NCI-H526 (cell line): Measurements from ENCODE around the gene JPH2.
"Not testable (repeated sequence)": the region's sequence is repeated elsewhere in the genome, so short reads cannot be mapped to it uniquely, and the experiment has no call there.

ENCODE experiments used
- DNase-seq, 2 experiments: peaks; one replicate each; lab custom pipeline; 2025; lab: John Stamatoyannopoulos, UW

Gene JPH2

GRCh38 chr20:44187054-44187771, at the start of gene JPH2:
TSS of gene JPH2 (minus strand) at chr20:44187188. CDS start at chr20:44186705, 483 bp downstream.
- peak in 1 of 2 experiments; percentile 38 for DNase-seq

GRCh38 chr20:44235702-44236101, 48.7 kb upstream of the JPH2 start:
- no peak for DNase-seq

GRCh38 chr20:44234566-44235317, 47.8 kb upstream of the JPH2 start:
- DNase-seq: no peak

GRCh38 chr20:44233436-44234016, 46.5 kb upstream of the JPH2 start:
- DNase-seq: no peak

DNA sequence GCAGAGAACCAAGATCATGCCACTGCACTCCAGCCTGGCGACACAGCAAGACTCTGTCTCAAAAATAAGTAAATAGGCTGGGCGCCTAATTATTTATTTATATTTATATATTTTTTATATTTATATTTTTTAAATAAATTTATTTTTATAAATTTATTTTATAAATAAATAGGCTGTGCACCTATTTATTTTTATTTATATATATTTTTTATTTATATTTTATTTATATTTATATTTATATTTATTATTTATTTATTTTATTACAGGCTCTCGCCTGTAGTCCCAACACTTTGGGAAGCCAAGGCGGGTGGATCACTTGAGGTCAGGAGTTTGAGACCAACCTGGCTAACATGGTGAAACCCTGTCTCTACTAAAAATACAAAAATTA, 45.5 kb upstream of the JPH2 start:
- DNase-seq: not testable (repeated sequence)

GRCh38 chr20:44231713-44232468, 44.9 kb upstream of the JPH2 start:
- no peak for DNase-seq

GRCh38 chr20:44231193-44231592, 44.2 kb upstream of the JPH2 start:
- no peak for DNase-seq

DNA sequence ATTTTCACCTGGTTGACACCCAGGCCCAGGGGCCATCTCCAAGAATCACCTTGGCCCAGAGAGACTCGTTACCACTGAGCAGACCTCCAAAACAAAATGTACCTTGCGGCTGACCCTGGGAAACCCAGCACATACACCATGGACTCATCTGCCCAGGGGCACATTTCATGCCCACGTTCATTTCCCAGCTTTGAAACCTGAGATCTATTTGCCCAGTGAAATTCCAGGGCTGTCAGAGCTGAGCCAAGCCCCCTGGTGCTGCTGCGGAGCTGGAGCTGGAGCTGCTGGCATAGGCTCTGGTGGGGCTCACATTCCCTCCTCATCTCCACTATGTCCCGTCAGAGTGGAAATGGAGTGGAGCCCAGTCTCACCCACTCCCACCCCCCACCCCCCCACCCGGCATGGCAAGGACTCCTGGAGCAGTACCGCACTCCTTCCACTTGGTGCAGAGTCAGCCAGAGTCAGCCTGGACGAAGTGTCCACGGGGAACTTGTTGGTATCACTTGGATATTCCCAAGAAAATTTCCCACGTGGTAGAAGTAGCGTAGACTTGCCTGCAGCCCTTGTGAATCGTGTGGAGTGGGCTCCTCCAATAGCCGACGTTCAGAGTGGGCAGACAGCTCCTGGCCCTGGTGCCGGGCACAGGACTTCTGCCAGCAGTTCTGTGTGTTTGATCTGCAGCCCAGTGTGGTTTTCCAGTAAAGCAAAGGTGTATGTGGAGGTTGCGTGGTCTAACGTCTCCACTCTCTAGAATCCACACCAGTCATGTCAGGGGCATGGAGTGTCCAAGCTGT, 41.7 kb upstream of the JPH2 start:
- peak in 1 of 2 experiments; percentile 28 for DNase-seq

- no peak for DNase-seq
Measured at GRCh38 chr20:44224637-44225036, 37.6 kb upstream of the JPH2 start.

GRCh38 chr20:44223721-44224120, 36.7 kb upstream of the JPH2 start:
- DNase-seq: no peak

GRCh38 chr20:44222633-44223368, 35.8 kb upstream of the JPH2 start:
- peak in 1 of 2 experiments; percentile 8 for DNase-seq

DNA sequence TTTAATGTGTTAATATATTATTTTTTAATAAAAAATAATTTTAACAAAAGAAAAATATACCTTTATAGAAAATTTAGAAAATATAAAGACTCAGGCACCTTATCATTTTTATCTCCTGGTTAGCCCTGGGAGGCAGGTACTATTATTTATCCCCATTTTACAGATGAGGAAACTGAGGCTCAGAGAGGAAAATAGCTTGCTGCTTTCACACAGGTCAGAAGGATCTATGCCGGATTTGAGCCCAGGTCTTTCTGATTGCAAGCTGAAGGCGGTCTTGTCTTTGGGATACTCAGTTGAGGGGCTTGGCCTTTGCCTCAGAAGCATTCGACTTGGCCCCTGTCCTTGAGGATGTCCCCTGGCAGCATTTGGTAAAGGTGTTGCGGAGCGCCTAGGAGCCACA, 35.0 kb upstream of the JPH2 start:
- DNase-seq: no peak

DNA sequence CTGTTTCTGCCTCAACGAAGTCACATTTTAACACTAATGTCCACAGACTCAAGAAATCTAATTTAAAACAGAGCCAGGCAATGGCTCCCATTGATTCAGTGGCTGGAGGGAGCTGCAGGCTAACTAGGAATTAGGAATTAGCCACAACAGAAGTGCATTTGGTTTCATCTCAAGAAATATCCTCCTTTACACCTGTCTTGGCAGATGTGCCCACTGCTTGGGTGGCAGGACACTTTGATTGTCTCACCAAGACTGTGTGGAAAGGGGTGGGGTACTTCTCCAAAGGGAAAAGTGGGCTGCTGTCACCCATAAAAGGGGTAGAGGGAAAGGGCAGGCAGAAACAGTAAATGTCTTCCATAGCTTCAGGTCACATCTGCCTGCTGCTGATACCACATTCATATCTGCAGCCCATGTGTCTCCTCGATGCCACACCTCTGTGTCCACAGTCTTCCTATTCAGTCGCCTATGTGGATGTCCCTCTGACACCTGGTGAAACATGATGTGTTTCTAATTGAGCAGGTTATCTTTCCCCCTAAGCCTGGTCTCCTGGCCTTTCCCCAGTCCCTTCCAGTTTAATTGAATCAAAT, 34.5 kb upstream of the JPH2 start:
- no peak for DNase-seq

- DNase-seq: no peak
Measured at GRCh38 chr20:44219791-44220190, 32.8 kb upstream of the JPH2 start.

DNA sequence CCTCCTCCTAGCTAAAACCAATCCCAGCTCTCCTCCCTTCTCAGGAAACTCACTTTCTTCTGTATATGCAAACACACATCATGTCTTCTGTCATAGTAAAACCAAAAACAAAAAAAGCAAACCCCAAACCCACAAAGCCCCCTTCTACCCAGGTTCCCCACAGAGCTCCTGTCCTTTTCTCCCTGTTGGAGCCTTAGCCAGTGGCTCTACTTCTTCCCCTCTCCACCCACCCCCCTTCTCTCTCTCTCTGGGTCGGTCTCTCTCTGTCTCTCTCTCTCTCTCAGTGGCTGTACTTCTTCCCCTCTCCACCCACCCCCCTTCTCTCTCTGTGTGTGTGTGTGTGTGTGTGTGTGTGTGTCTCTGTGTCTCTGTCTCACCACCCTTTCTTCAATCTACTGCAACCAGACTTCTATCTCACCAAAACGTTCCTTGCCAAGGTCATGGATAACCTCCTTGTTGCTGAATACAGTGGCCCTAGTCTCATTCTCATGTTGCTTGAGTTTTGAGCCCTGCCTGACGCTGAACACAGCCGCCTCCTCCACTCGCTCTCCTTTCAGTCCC, 32.3 kb upstream of the JPH2 start:
- no peak for DNase-seq

- no peak for DNase-seq
Measured at GRCh38 chr20:44218446-44218845, 31.5 kb upstream of the JPH2 start.

GRCh38 chr20:44217342-44218092, 30.5 kb upstream of the JPH2 start:
- peak; percentile 62 to 90 for DNase-seq

GRCh38 chr20:44215125-44215524, 28.1 kb upstream of the JPH2 start:
- DNase-seq: peak; percentile 48 to 84

- DNase-seq: no peak
Measured at GRCh38 chr20:44212792-44213191, 25.8 kb upstream of the JPH2 start.
